ENCODE results near the gene CDCP2. TPM values are rescaled to one million over a fixed set of nuclear protein-coding genes. Genes with fewer than 3 reads are reported as not detected.

Gene CDCP2
- polyA plus RNA-seq, 1 donor, result not detected

GRCh38 chr1:54084794-54085193, 68.0 kb downstream of the CDCP2 start:
- no peak for DNase-seq

Other genes with a start within 250 kb of the CDCP2 start
- 22.5 TPM for gene IFT25, start 207.3 kb downstream of the CDCP2 start, polyA plus RNA-seq (ENCODE audit: insufficient read length)
- 20.2 TPM for gene LRRC42, start 206.7 kb downstream of the CDCP2 start, polyA plus RNA-seq (ENCODE audit: insufficient read length)
- gene LDLRAD1, start 134.8 kb downstream of the CDCP2 start, polyA plus RNA-seq (ENCODE audit: insufficient read length), result not detected
- 133 TPM for gene TMEM59, start 99.8 kb downstream of the CDCP2 start, polyA plus RNA-seq (ENCODE audit: insufficient read length)
- gene TCEANC2, start 99.4 kb downstream of the CDCP2 start, polyA plus RNA-seq (ENCODE audit: insufficient read length), result 6.3 TPM
- 7.3 TPM for gene CYB5RL, start 47.0 kb upstream of the CDCP2 start, polyA plus RNA-seq (ENCODE audit: insufficient read length)
- 65.1 TPM for gene MRPL37, start 47.2 kb upstream of the CDCP2 start, polyA plus RNA-seq (ENCODE audit: insufficient read length)